NCI-H2171 treated with DMSO at 0.1 percent for 48 hours (cell line): ENCODE data around the gene JAK2.
A peak's percentile ranks its signal among the peaks of the same experiment; 100 is the strongest.
"Not testable (repeated sequence)": the region's sequence is repeated elsewhere in the genome, so short reads cannot be mapped to it uniquely, and the experiment has no call there.

ENCODE experiments used
- DNase-seq: peaks from one replicate; lab custom pipeline; 2025; lab: John Stamatoyannopoulos, UW

Gene JAK2

DNA sequence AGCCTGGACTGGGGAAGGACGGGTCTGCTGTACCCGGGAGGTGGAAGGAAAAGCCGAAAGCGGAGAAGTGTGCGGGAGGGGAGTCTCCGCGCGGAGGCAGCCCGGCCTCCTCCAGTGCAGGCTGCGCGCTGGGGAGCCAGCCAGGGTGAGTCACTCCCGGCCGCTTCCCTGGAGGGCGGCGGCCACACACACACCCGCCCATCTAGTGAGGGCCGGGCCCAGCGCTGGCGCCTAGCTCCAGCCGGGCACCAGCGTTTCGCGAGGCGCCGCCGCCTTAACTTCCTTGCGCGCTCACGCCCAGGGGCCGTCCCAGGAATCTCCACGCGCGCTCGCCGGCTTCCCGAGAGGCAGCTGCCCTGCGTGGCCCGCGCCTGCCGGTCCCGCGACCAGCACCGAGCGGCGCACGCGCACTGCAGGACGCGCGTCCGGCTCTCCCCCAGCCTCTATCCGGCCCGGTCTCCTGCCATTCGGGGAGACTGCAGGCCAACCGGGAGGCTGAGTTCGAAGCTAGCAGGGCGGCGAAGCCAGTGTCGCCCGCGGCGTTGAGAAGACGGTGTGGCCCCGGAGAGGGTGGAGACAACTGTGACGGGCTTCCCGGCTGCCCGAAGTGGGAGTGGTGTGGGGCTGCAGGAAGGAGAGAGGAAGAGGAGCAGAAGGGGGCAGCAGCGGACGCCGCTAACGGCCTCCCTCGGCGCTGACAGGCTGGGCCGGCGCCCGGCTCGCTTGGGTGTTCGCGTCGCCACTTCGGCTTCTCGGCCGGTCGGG lies at the start of gene JAK2:
TSS of gene JAK2 (plus strand) at position 652 of the 765 bp plus-strand sequence. CDS start 36,716 bp downstream, outside the sequence.
- peak; percentile 93 for DNase-seq

DNA sequence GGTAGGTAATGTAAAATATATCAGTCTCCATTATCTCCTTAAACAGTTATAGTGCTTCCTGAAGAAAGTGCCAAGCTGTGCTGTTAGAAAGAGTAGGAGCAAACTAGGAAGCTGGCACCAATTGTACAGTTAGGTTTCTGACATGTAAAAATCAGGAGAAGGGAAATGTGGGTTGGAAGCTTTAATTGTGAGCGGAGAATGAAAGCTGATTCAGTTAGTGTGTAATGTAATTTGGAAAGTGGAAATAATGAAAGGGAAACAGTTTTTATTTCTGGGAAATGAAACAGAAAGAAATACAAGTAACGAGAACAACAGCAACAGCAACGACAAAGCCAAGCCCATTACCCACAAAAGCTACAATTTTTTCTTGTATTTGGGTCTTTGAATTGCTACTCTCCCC lies 48.8 kb upstream of the JAK2 start:
- no peak for DNase-seq

DNA sequence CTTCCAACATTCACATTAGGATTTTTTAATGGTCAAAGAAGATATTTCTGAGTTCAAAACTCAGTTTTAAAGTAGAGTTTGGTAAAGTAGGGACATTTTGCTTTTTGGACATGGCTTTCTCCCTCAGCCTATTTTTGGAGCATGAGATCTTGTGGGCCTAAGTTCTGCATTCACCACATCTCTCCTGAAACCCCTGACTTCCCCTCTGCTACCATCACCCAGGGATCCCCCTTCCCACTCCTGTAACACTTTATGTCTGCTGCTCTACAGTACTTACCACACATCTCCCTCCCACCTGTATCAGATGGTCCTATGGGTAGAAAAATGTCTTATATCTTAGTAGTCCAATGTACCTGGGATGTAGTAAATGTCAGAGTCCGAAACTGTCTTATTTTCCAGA lies 48.2 kb upstream of the JAK2 start:
- DNase-seq = no peak

- no peak for DNase-seq
Measured at GRCh38 chr9:4937446-4937845, 47.6 kb upstream of the JAK2 start.

DNA sequence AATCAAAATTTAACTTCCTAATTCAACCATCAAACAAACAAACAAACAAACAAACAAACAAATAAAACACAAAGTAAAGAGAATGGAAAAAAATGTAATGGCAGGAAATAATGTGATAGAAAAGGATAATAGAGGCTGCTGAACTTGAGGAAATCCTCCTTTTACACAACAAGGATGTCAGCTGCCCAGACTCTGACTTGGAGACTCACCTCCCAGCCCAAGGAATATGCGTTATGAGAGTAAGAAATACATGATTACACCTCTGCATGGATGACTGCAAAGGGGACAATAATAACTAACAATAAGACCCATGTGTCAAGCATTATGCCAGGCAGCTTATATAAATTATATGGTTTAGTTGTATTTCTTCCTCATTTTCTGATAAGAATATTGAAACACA lies 46.6 kb upstream of the JAK2 start:
- DNase-seq = no peak

- no peak for DNase-seq
Measured at GRCh38 chr9:4939118-4939561, 45.9 kb upstream of the JAK2 start.

DNA sequence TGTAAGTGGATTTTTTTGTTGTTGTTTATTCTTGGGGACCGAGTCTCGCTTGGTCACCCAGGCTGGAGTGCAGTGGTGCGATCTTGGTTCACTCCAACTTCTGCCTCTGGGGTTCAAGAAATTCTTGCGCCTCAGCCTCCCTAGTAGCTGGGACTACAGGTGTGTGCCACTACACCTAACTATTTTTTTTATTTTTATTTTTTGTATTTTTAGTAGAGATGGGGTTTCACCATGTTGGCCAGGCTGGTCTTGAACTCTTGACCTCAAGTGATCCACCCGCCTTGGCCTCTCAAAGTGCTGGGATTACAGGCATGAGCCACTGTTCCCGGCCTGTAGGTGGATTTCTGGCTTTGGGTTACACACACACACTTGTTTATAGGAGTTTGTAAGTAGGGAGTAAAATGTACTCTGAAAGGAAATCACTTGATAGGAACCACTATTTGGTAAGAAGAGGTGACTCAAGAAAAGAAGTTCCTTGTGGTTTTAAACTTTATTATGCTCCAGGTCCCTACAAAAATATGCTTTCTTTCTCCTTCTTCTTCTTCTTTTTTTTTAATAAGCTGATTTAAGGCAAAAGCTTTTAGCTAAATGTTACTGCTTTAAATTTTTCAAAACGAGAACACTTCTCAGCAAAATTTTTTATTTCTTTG lies 42.9 kb upstream of the JAK2 start:
- not testable (repeated sequence) for DNase-seq

DNA sequence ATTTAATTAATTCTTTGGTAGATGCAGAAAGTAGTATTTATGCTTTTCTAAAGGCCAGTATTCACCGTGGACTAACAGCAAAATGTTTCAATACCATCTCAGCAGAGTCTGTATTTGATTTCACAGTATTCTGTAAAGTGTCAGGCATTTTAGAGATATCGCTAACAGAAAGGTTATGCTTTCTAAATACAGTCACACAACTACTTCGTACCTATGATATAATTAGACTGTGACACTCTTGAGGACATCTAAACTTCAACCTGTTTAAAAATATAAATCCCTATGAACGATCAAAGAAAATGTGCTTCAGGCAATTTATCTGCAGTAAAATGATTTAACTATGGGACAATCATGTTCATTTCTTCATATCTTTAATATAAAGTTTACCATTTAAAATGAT lies 41.7 kb upstream of the JAK2 start:
- no peak for DNase-seq

DNA sequence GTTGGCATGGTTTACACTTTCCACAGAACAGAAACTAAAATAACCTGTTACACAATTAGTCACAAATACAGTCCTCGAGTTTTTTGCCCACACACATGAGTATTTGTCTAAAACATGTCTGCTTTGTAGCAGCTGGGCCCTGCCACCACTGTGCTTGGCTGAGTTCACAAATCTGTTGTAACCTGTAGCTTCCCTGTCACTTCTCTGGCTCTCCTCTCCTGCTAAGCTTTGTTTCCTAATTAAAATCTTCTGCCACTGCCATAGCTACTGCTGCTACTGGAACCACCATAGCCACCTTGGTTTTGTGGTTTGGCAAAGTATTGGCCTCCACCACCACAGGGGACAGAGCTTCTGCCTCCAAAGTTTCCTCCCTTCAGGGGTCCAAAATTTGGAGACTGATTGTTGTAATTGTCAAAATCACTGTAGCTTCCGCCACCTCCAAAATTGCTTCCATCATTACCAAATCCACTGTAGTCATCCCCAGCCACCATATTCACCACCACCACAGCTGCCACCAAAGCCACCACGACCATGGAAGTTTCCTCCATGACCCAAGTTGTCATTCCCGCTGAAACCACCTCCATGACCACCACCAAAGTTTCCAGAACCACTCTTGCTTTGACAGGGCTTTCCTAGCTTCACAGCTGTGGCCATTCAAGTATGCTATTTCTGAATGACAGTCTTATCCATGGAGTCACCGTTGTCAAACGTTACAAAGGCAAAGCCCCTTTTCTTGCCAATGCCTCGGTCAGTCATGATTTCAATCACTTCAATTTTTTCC lies 40.5 kb upstream of the JAK2 start:
- DNase-seq = not testable (repeated sequence)

- DNase-seq = no peak
Measured at GRCh38 chr9:4946937-4947336, 38.1 kb upstream of the JAK2 start.

DNA sequence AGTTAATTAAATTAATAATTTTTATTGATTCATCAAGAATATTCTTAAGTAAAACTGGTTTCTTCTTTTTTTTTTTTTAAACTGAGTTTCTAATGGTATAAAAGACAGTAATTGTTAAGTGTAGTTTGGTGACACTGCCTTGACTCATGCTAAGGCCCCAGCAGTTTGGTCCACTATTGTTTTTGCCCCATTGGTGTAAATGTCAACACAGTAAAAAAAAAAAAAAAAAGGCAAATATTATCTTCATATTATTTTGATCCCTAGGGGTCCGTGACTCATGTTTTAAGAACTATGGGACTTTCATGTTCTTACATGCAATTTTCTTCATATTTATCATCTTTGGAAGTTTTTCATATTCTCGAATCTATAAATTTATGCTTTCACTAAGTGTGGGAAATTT lies 29.2 kb upstream of the JAK2 start:
- DNase-seq = no peak

DNA sequence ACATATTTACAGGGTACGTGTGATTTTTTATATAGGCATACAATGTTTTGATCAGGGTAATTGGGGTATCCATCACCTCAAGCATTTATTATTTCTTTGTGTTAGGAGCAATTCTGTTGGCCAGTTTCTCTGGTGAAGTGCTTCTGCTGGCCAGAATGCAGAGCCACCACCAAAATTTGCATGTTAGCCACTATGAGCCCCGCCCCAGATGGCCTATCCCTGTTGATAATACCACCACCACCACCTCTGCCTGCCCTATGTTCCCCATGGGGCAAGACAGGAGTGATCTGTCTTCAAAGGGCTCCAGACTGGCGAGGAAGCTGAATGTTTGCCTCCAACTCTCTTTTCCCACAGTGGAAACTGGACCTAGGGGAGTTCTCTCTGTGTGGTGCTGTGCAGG lies 26.0 kb upstream of the JAK2 start:
- no peak for DNase-seq

DNA sequence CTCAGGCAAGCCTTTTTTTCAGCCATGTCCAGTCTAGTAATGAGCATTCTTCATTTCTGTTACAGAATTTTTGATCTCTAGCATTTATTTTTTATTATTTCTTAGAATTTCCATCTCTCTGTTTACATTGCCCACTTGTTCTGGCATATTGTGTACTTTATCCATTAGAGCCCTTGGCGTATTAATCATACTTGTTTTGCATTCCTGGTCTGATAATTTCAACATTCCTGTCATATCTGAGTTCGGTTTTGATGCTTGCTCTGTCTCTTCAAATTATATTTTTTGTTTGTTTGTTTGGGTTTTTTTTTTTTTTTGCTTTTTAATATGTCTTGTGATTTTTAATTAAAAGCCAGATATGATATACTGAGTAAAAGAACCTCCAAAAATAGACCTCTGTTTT lies 23.0 kb upstream of the JAK2 start:
- DNase-seq = no peak

GRCh38 chr9:4964540-4964939 lies 20.5 kb upstream of the JAK2 start:
- no peak for DNase-seq

DNA sequence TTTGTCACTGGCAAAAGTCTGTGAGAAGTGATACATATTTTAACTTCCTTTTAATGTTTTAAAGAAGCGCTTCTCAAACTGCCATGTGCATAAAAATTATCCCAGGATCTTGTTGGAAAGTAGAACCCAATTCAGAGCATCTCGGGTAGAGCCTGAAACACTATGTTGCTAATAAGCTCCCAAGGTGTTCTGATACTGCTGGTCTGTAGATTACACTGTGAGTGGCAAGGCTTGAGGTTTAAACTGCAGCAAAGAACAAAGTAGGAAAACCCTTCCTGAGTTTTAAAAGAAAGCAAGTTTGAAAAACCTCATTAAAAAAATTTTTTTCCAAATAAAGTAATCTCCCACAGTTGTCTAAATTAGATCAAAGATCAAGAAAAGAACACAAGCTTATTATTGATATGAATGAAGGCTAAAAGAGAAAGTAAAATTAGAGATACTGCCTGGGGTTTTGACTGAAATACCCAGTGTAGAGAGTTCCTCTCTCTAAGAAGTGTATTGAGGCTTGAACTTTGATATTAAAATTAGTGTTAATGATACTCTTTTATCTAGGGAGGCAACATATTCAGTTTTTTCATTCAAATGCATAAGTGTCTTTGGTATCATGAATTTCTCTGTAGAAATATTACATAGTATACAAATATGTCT lies 19.8 kb upstream of the JAK2 start:
- no peak for DNase-seq

GRCh38 chr9:4967523-4967922 lies 17.5 kb upstream of the JAK2 start:
- no peak for DNase-seq

- DNase-seq = no peak
Measured at GRCh38 chr9:4969130-4969529, 15.9 kb upstream of the JAK2 start.

DNA sequence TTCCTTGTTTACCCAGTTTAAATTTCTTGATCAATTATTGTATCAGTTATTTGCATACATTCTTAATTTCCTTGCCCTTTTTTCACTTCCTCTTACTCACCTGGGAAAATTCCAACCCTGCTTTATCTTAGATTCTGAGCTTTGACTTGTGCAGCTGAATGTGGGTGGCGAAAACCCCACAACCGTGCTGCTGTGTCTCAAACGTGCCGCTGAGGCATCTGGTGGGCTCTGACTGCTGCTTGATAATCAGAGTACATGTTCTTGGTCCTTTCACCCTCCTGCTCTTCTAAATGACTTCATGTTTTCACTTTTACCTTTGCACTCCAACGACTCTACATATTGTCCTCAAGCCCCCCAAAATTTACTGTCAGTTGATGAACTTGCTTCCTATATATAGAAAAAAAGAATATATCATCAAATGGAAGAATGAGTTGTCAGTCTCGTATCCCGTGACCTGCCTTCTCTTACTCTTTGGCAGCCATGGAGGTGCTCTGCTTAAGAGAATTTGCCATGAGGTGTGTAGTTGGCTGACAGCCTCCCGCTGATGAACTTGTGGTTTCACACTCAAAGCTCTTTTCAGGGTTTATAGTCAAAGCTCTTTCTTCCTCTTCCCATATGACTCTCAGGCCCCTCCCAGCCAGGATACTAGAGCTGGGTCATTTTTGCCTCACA lies 14.0 kb upstream of the JAK2 start:
- no peak for DNase-seq

DNA sequence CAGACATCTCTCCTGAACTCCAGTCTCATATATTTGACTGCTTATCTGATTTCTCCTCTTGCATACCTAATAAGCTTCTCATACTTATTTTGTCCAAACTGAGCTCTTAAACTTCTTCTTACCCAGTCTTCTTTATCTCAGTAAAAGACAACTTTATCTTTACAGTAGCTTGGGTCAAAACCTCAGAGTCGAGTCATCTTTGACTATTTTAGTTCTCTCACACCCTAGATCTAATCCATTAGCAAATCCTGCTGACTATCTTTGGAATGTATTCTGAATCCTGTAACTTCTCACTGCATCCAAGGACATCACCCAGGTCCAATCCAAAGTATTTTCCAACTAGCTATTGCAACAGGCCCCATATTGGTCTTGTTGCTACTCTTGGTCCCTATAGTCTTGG lies 11.8 kb upstream of the JAK2 start:
- no peak for DNase-seq

DNA sequence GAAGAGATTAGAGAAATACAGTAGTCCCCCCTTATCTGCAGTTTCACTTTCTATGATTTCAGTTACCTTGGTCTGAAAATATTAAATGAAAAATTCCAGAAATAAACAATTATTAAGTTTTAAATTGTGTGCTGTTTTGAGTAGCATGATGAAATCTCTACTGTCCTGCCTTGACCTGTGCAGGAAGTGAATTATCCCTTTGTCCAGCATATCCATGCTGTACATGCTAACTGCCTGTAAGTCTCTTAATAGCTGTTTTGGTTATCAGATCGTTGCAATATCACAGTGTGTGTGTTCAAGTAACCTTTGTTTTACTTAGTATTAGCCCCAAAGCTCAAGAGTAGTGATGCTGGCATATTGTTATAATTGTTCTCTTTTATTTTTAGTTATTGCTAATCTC lies 11.2 kb upstream of the JAK2 start:
- no peak for DNase-seq

DNA sequence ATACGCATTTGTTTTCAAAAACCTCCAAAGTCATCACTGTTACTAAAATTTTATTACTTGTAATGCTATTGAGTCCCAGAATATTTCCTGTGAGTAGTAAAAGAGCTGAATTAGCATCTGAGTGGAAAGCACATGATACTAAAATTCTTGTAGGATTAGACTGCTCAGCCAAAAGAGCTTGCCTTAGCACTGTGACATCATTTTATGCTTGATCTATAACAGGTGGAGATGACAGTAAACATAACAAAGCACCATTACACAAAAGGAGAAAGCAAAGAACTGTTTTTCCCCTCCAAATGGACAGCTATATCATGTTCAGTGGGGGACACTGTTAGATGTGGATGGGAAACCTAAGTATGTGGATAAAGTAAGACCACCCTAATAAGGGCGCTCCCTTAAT lies 5.8 kb upstream of the JAK2 start:
- DNase-seq = no peak
